Loucy (cell line): ENCODE results near the gene IGF2BP2.

Source experiments
- H2AFZ ChIP-seq: fragments of 200-600 bp; sonication (generic); 2 replicates; pipeline ENCODE4 v1.6.0; 2016; ENCODE audit warnings: antibody characterized with exemption, mild to moderate bottlenecking, low read length, moderate library complexity
- H3F3A ChIP-seq: fragments of 200-600 bp; 2 replicates; pipeline ENCODE4 v1.6.0; 2016; ENCODE audit warnings: antibody characterized with exemption, low read depth, mild to moderate bottlenecking
- H3K27me3 ChIP-seq: fragments of 200-600 bp; sonication (generic); 2 replicates; pipeline ENCODE4 v1.6.1; 2014; ENCODE audit warnings: low read length, mild to moderate bottlenecking; ENCODE audit not compliant: insufficient read depth, poor library complexity, severe bottlenecking
- H3K36me3 ChIP-seq: fragments of 200-600 bp; sonication (generic); 2 replicates; pipeline ENCODE4 v1.6.1; 2016; ENCODE audit warnings: low read length; ENCODE audit not compliant: insufficient read depth
- H3K4me1 ChIP-seq: fragments of 200-600 bp; sonication (generic); 2 replicates; pipeline ENCODE4 v1.5.1; 2014; ENCODE audit warnings: low read length, mild to moderate bottlenecking; ENCODE audit not compliant: insufficient read depth, poor library complexity, severe bottlenecking
- H3K4me2 ChIP-seq: fragments of 200-600 bp; sonication (generic); 2 replicates; pipeline ENCODE4 v1.6.0; 2014; ENCODE audit warnings: antibody characterized with exemption, low read length, low read depth, mild to moderate bottlenecking; ENCODE audit not compliant: poor library complexity, severe bottlenecking
- H3K4me3 ChIP-seq: fragments of 200-600 bp; sonication (generic); 2 replicates; pipeline ENCODE4 v1.5.1; 2014; ENCODE audit warnings: low read length, mild to moderate bottlenecking, mixed read lengths; ENCODE audit not compliant: poor library complexity, severe bottlenecking
- H3K79me2 ChIP-seq: fragments of 200-600 bp; sonication (generic); 2 replicates; pipeline ENCODE4 v1.6.1; 2014; ENCODE audit warnings: low read length; ENCODE audit not compliant: insufficient read depth
- H3K9ac ChIP-seq: fragments of 200-600 bp; sonication (generic); 2 replicates; pipeline ENCODE4 v1.6.0; 2014; ENCODE audit warnings: mild to moderate bottlenecking, low read depth, low read length, moderate library complexity; ENCODE audit not compliant: poor library complexity, severe bottlenecking
- H3K9me2 ChIP-seq: fragments of 200-600 bp; sonication (generic); replicated peaks from 2 replicates; pipeline ENCODE4 v1.6.1; 2016; ENCODE audit warnings: low read depth, low read length, mixed read lengths
- H3K9me3 ChIP-seq: fragments of 200-600 bp; sonication (generic); 2 replicates; pipeline ENCODE4 v1.6.1; 2014; ENCODE audit warnings: mild to moderate bottlenecking, antibody characterized with exemption, low read length, low read depth; ENCODE audit not compliant: insufficient read depth
- H4K20me1 ChIP-seq: fragments of 200-600 bp; sonication (generic); 2 replicates; pipeline ENCODE4 v1.6.0; 2014; ENCODE audit warnings: antibody characterized with exemption, low read length, mild to moderate bottlenecking; ENCODE audit not compliant: insufficient read depth, poor library complexity, severe bottlenecking
- CTCF ChIP-seq: fragments of 200-600 bp; sonication (generic); conservative IDR thresholded peaks from 2 replicates; pipeline ENCODE4 v1.5.1; 2014; ENCODE audit warnings: mild to moderate bottlenecking, antibody characterized with exemption, low read length
- EZH2phosphoT487 ChIP-seq: fragments of 200-600 bp; IDR thresholded peaks from 2 replicates; pipeline ENCODE4 v1.6.1; 2018; ENCODE audit warnings: antibody characterized with exemption, mild to moderate bottlenecking, moderate library complexity, borderline replicate concordance

Gene IGF2BP2

DNA sequence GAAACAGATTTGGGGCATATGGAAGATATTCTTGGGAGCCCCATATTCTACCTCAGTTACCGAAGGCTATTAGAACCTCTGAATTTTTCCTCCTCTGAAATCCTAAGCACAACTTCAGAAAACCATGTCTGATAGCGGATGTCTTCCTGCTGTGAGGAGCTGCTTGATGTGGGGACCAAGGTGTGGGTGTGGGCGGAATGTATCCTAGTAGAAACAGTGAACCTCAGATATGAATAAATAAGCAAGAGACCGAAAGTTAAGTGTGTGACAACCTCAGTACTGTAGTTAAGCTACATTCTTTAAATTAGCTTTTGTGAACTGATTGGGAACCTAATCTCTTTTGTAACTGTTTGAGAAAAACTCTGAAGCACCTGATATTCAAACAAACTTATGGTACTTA is 191.8 kb downstream of the IGF2BP2 start:
- Histone ChIP-seq H2AFZ (no peak overlapping the region), H3F3A (no peaks in the 10 kb centered on the region), H3K4me3 (no peak overlapping the region), H3K79me2 (no peaks in the 10 kb centered on the region), H3K9ac (no peak overlapping the region), H3K9me3 (no peaks in the 10 kb centered on the region), H3K27me3 (no peaks in the 10 kb centered on the region), H3K4me2 (no peak overlapping the region), H3K9me2 (no peaks in the 10 kb centered on the region), H3K36me3 (peaks cover 19% of the 10 kb centered on the region; the same call in 1 of the 2 replicates), H4K20me1 (no peaks in the 10 kb centered on the region), H3K4me1 (peaks cover 7% of the 10 kb centered on the region)
- TF ChIP-seq EZH2phosphoT487 (no peak), CTCF (no peak)

DNA sequence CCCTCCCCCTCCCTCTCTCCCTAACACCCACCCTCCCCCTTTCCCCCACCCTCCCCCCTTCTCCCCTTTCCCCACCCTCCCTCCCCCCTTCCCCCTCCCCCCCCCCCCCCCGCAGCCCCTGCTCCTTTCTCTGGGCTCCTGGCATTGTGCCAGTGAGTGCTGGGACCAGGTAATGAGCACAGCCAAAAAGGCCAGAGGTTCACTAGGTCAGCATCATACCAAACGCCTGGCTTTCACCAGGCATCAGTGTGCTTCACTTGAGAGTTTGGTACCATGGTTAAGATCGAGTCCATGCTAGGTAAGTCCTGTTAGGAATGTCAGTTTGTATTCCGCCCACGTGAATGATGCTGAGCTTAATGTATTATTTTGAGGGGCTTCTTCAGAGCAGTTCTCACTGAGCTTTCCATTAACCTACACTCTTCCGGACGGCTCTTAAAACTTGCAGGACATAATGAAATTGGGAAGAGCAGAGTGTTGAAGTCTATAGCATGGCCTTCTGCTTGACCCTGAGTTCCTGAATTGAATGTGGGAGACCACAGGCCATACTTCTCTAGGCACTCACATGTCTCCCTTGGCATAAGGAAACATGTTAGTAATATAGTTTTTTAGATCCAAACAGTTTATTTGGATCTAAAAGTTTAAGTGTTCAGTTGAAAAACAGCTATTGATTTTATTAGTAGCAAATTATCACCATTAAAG is 193.2 kb downstream of the IGF2BP2 start:
- no peaks in the 10 kb centered on the region for H3K9me3 ChIP-seq
- H4K20me1 ChIP-seq, result no peaks in the 10 kb centered on the region
- H3K4me2 ChIP-seq, result no peak overlapping the region
- no peak overlapping the region for H3K4me3 ChIP-seq
- H3K79me2 ChIP-seq, result no peaks in the 10 kb centered on the region
- TF ChIP-seq CTCF (no peak), EZH2phosphoT487 (no peak)
- no peak overlapping the region for H3K9ac ChIP-seq
- H2AFZ ChIP-seq, result no peak overlapping the region
- H3F3A ChIP-seq, result no peaks in the 10 kb centered on the region
- H3K27me3 ChIP-seq, result no peaks in the 10 kb centered on the region
- H3K4me1 ChIP-seq, result peaks cover 7% of the 10 kb centered on the region
- H3K36me3 ChIP-seq, result peaks cover 22% of the 10 kb centered on the region; the same call in 1 of the 2 replicates
- H3K9me2 ChIP-seq, result no peaks in the 10 kb centered on the region

GRCh38 chr3:185631108-185631507 is 193.7 kb downstream of the IGF2BP2 start:
- Histone ChIP-seq H3K4me2 (no peak overlapping the region), H3K79me2 (no peaks in the 10 kb centered on the region), H3F3A (no peaks in the 10 kb centered on the region), H4K20me1 (no peaks in the 10 kb centered on the region), H3K9me2 (no peaks in the 10 kb centered on the region), H3K27me3 (no peaks in the 10 kb centered on the region), H3K36me3 (peaks cover 25% of the 10 kb centered on the region; the same call in 1 of the 2 replicates), H3K9me3 (no peaks in the 10 kb centered on the region), H2AFZ (no peak overlapping the region), H3K4me1 (peaks cover 7% of the 10 kb centered on the region), H3K4me3 (no peak overlapping the region), H3K9ac (no peak overlapping the region)
- TF ChIP-seq EZH2phosphoT487 (no peak), CTCF (no peak)
